Breast epithelium (tissue), 3 donors: Measurements from ENCODE around the gene PRPF19.

Experiments used
- POLR2A ChIP-seq: fragments of 450-650 bp; IDR thresholded peaks from one replicate; pipeline ENCODE4 v1.6.1; 2016; ENCODE audit warnings: antibody characterized with exemption, mild to moderate bottlenecking, moderate library complexity
- POLR2AphosphoS5 ChIP-seq, 3 donors: sonication (generic); formaldehyde crosslinking; IDR thresholded peaks; one replicate each; pipeline ENCODE4 v1.6.1; 2017; ENCODE audit warnings: antibody characterized with exemption in 3 of 3
- TF ChIP-seq, protein P1 (sequence below), 3 donors: fragments of 450-650 bp; IDR thresholded peaks; one replicate each; pipeline ENCODE4 v1.5.1; 2016 to 2017; ENCODE audit warnings: antibody characterized with exemption in 3 of 3, mild to moderate bottlenecking in 3 of 3, moderate library complexity in 3 of 3

DNA sequence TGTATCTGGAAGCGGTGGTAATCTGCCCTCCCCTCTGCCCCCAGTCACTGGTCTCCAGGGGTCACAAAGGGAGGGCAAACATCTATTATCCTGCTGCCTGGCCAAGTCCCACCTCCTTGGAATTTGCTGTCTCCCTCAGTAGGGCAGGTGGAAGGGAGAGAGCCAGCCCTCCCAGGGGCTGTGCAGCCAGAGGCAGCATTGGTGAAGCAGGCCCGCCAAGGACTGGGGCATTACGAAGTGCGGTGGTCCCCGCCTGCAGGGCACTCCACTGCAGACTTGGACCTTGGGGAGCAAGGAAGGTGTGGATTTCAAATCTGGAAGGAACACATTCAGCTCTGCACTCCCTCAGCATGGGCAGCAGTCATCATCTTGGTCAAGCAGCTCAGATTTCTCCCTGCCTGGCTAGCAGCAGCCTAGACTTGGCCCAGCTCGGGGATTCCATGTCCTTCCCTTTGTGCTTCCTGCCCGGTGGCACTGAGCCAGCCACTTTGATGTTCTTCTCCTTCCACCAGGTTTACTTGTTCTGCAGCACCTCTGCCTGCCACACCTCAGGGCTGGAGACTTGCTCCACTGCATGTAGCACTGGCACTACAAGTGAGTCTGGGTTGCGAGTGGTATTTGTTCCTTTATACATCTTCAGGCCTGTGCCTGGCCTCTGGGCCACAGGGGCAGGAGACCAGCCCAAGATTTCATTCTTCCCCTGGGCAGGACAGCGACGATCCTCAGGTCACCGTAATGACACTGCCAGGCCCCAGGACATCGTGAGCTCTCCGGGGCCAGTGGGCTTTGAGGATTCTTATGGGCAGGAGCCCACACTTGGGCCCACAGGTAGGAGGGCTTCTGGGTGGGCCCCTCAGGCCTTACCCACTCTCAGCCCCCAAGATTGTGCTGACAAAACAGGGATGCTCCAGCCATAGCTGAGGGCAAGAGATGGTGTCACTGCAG lies 31.7 kb downstream of the PRPF19 start:
- TF ChIP-seq, protein P1, sequence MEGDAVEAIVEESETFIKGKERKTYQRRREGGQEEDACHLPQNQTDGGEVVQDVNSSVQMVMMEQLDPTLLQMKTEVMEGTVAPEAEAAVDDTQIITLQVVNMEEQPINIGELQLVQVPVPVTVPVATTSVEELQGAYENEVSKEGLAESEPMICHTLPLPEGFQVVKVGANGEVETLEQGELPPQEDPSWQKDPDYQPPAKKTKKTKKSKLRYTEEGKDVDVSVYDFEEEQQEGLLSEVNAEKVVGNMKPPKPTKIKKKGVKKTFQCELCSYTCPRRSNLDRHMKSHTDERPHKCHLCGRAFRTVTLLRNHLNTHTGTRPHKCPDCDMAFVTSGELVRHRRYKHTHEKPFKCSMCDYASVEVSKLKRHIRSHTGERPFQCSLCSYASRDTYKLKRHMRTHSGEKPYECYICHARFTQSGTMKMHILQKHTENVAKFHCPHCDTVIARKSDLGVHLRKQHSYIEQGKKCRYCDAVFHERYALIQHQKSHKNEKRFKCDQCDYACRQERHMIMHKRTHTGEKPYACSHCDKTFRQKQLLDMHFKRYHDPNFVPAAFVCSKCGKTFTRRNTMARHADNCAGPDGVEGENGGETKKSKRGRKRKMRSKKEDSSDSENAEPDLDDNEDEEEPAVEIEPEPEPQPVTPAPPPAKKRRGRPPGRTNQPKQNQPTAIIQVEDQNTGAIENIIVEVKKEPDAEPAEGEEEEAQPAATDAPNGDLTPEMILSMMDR (IDR thresholded peaks at IDR 0.05): no peak
- no peak for TF ChIP-seq POLR2A
- no peak for TF ChIP-seq POLR2AphosphoS5 (IDR thresholded peaks at IDR 0.05)
